Lower lobe of right lung (tissue), 2 donors: ENCODE results near the gene TTC4. TPM values are rescaled to one million over a fixed set of nuclear protein-coding genes. Genes with fewer than 3 reads are reported as not detected.

Source experiments
- ATAC-seq, 2 donors: fragments of 200-7000 bp; cut with Tn5 transposase; one replicate each; pipeline ENCODE4 v1.9.1; 2020 to 2022; ENCODE audit warnings: mild to moderate bottlenecking in 2 of 2, moderate library complexity in 2 of 2
- DNase-seq: peaks from one replicate; pipeline ENCODE4 v3.0.0-alpha.2; 2020
- H3K27ac ChIP-seq: fragments of 200-600 bp; one replicate; pipeline ENCODE4 v1.8.0; 2022
- H3K27me3 ChIP-seq: fragments of 200-600 bp; one replicate; pipeline ENCODE4 v1.8.0; 2022; ENCODE audit warnings: low read depth
- H3K36me3 ChIP-seq: fragments of 200-600 bp; one replicate; pipeline ENCODE4 v1.8.0; 2022; ENCODE audit warnings: mild to moderate bottlenecking
- H3K4me1 ChIP-seq: fragments of 200-600 bp; one replicate; pipeline ENCODE4 v1.8.0; 2022
- H3K4me3 ChIP-seq: fragments of 200-600 bp; one replicate; pipeline ENCODE4 v1.8.0; 2022; ENCODE audit warnings: mild to moderate bottlenecking
- H3K9me3 ChIP-seq: fragments of 200-600 bp; one replicate; pipeline ENCODE4 v1.8.0; 2022
- CTCF ChIP-seq: fragments of 200-600 bp; IDR thresholded peaks from one replicate; pipeline ENCODE4 v1.8.0; 2022; ENCODE audit warnings: antibody characterized with exemption, mild to moderate bottlenecking
- intact Hi-C: fragments of 100-400 bp; cut with DNase I; formaldehyde crosslinking; loops from one replicate; pipeline ENCODE4 v1.11.0; 2022
- total RNA-seq: library from RNA; stranded (reverse); fragmentation: NEBNext Ultra II Directional; extraction: Animal tissue kit (Norgen Biotek cat#: 25700); gene quantifications from one replicate; pipeline ENCODE4 v1.2.1, GENCODE V29; 2021
- donor health status: DM: no; HTN: yes; CAD: no; lungs with severe emphysema.

TTC4 gene
- total RNA-seq, 1 donor from 2014 or later = 13.5 TPM

GRCh38 chr1:54705153-54705552, 10.5 kb upstream of the TTC4 start:
- ATAC-seq (no peak), DNase-seq (no peak)
- no peaks in the 10 kb centered on the region for H3K9me3 ChIP-seq
- intact Hi-C loops = no loop called here
- no peak overlapping the region for H3K27ac ChIP-seq
- no peaks in the 10 kb centered on the region for H3K4me1 ChIP-seq
- no peak overlapping the region for H3K4me3 ChIP-seq
- H3K36me3 ChIP-seq = no peaks in the 10 kb centered on the region
- no peak for TF ChIP-seq CTCF
- H3K27me3 ChIP-seq = no peaks in the 10 kb centered on the region

GRCh38 chr1:54706419-54706818, 9.2 kb upstream of the TTC4 start:
- intact Hi-C loops = no loop called here
- Histone ChIP-seq H3K9me3 (no peaks in the 10 kb centered on the region), H3K27ac (no peak overlapping the region), H3K4me3 (no peak overlapping the region), H3K4me1 (no peaks in the 10 kb centered on the region), H3K36me3 (no peaks in the 10 kb centered on the region), H3K27me3 (no peaks in the 10 kb centered on the region)
- ATAC-seq = no peak
- no peak for DNase-seq
- TF ChIP-seq CTCF = no peak

- no peak overlapping the region for H3K27ac ChIP-seq
- no peak overlapping the region for H3K4me3 ChIP-seq
- intact Hi-C loops = no loop called here
- no peaks in the 10 kb centered on the region for H3K27me3 ChIP-seq
- H3K4me1 ChIP-seq = no peaks in the 10 kb centered on the region
- TF ChIP-seq CTCF = no peak
- no peaks in the 10 kb centered on the region for H3K9me3 ChIP-seq
- H3K36me3 ChIP-seq = no peaks in the 10 kb centered on the region
- ATAC-seq (no peak), DNase-seq (no peak)
Observed at GRCh38 chr1:54708385-54708784, 7.3 kb upstream of the TTC4 start.

GRCh38 chr1:54709547-54710292, 5.9 kb upstream of the TTC4 start:
- Histone ChIP-seq H3K27me3 (no peaks in the 10 kb centered on the region), H3K4me1 (no peaks in the 10 kb centered on the region), H3K9me3 (no peaks in the 10 kb centered on the region), H3K27ac (no peak overlapping the region), H3K36me3 (no peaks in the 10 kb centered on the region), H3K4me3 (no peak overlapping the region)
- DNase-seq (no peak), ATAC-seq (no peak)
- no peak for TF ChIP-seq CTCF
- intact Hi-C loops = no loop called here

- no peaks in the 10 kb centered on the region for H3K9me3 ChIP-seq
- no peak overlapping the region for H3K27ac ChIP-seq
- no peaks in the 10 kb centered on the region for H3K36me3 ChIP-seq
- DNase-seq (no peak), ATAC-seq (no peak)
- H3K4me3 ChIP-seq = no peak overlapping the region
- H3K4me1 ChIP-seq = peaks cover 5% of the 10 kb centered on the region
- H3K27me3 ChIP-seq = no peaks in the 10 kb centered on the region
- no peak for TF ChIP-seq CTCF
- intact Hi-C loops = no loop called here
Observed at GRCh38 chr1:54710434-54710833, 5.2 kb upstream of the TTC4 start.
